OCI-LY1 (cell line): Measurements from ENCODE around the gene OMP.

Source experiments
- H2AFZ ChIP-seq: fragments of 200-600 bp; sonication (generic), shearing (Covaris generic); 2 replicates; pipeline ENCODE4 v1.6.0; 2014; ENCODE audit warnings: antibody characterized with exemption, mild to moderate bottlenecking, low read length
- H3F3A ChIP-seq: fragments of 200-600 bp; sonication (generic), shearing (Covaris generic); 2 replicates; pipeline ENCODE4 v1.6.0; 2014; ENCODE audit warnings: mild to moderate bottlenecking, antibody characterized with exemption, low read length, moderate library complexity; ENCODE audit not compliant: insufficient read depth
- H3K27ac ChIP-seq: fragments of 200-600 bp; sonication (generic); 2 replicates; pipeline ENCODE4 v1.5.1; 2014; ENCODE audit warnings: low read length, mixed run types, mild to moderate bottlenecking, low read depth; ENCODE audit not compliant: poor library complexity, severe bottlenecking
- H3K27me3 ChIP-seq: fragments of 200-600 bp; sonication (generic); 2 replicates; pipeline ENCODE4 v1.6.0; 2014; ENCODE audit warnings: antibody characterized with exemption, mild to moderate bottlenecking, low read length, moderate library complexity; ENCODE audit not compliant: insufficient read depth
- H3K36me3 ChIP-seq: fragments of 200-600 bp; sonication (generic); 2 replicates; pipeline ENCODE4 v1.6.1; 2014; ENCODE audit warnings: mild to moderate bottlenecking, antibody characterized with exemption, low read length, moderate library complexity, mixed read lengths; ENCODE audit not compliant: insufficient read depth
- H3K4me1 ChIP-seq: fragments of 200-600 bp; sonication (generic); 2 replicates; pipeline ENCODE4 v1.5.1; 2014; ENCODE audit warnings: mild to moderate bottlenecking, low read length, moderate library complexity; ENCODE audit not compliant: insufficient read depth, severe bottlenecking
- H3K4me2 ChIP-seq: fragments of 200-600 bp; sonication (generic), shearing (Covaris generic); 2 replicates; pipeline ENCODE4 v1.6.1; 2014; ENCODE audit warnings: low read length
- H3K4me3 ChIP-seq: fragments of 200-600 bp; sonication (generic); 2 replicates; pipeline ENCODE4 v1.5.1; 2014; ENCODE audit warnings: low read length, low read depth, mild to moderate bottlenecking, mixed read lengths; ENCODE audit not compliant: poor library complexity, severe bottlenecking
- H3K79me2 ChIP-seq: fragments of 200-600 bp; shearing (Covaris generic); 2 replicates; pipeline ENCODE4 v1.6.1; 2016; ENCODE audit warnings: mixed run types, low read length, mixed read lengths; ENCODE audit not compliant: insufficient read depth
- H3K9ac ChIP-seq: fragments of 200-600 bp; sonication (generic), shearing (Covaris generic); 2 replicates; pipeline ENCODE4 v1.6.1; 2014; ENCODE audit warnings: mild to moderate bottlenecking, low read length, mixed read lengths
- H3K9me2 ChIP-seq: fragments of 200-600 bp; sonication (generic), shearing (Covaris generic); 2 replicates; pipeline ENCODE4 v1.6.1; 2014; ENCODE audit warnings: low read depth, mild to moderate bottlenecking, low read length, mixed read lengths
- H3K9me3 ChIP-seq: fragments of 200-600 bp; shearing (Covaris generic); 2 replicates; pipeline ENCODE4 v1.6.1; 2014; ENCODE audit warnings: low read length, mixed read lengths
- H4K20me1 ChIP-seq: fragments of 200-600 bp; sonication (generic), shearing (Covaris generic); 2 replicates; pipeline ENCODE4 v1.6.0; 2016; ENCODE audit warnings: mild to moderate bottlenecking, low read length; ENCODE audit not compliant: insufficient read depth
- CTCF ChIP-seq: fragments of 200-600 bp; sonication (generic), shearing (Covaris generic); IDR thresholded peaks from 2 replicates; pipeline ENCODE4 v1.5.1; 2017; ENCODE audit warnings: mild to moderate bottlenecking, antibody characterized with exemption, low read length, moderate library complexity, mixed read lengths
- EZH2 ChIP-seq: fragments of 200-600 bp; sonication (generic), shearing (Covaris generic); IDR thresholded peaks from 2 replicates; pipeline ENCODE4 v1.8.0; 2017; ENCODE audit warnings: borderline replicate concordance, mixed run types, mild to moderate bottlenecking, antibody characterized with exemption, low read length, moderate library complexity, mixed read lengths

The OMP gene

GRCh38 chr11:77112641-77113381 is 10.2 kb downstream of the OMP start:
- no peaks in the 10 kb centered on the region for H3K9me2 ChIP-seq
- H3K4me3 ChIP-seq: no peak overlapping the region
- no peaks in the 10 kb centered on the region for H3F3A ChIP-seq
- TF ChIP-seq EZH2 (no peak), CTCF (no peak)
- no peaks in the 10 kb centered on the region for H3K4me1 ChIP-seq
- no peak overlapping the region for H3K27ac ChIP-seq
- H2AFZ ChIP-seq: no peak overlapping the region
- no peaks in the 10 kb centered on the region for H4K20me1 ChIP-seq
- no peak overlapping the region for H3K4me2 ChIP-seq
- no peak overlapping the region for H3K9ac ChIP-seq
- H3K36me3 ChIP-seq: no peaks in the 10 kb centered on the region
- no peaks in the 10 kb centered on the region for H3K9me3 ChIP-seq
- H3K79me2 ChIP-seq: no peaks in the 10 kb centered on the region
- 0 out of 2 replicates have a peak, but pooled peaks cover 3% of the 10 kb centered on the region for H3K27me3 ChIP-seq

GRCh38 chr11:77113382-77114088 is 10.9 kb downstream of the OMP start:
- Histone ChIP-seq H3K79me2 (no peaks in the 10 kb centered on the region), H3K4me3 (no peak overlapping the region), H3K36me3 (no peaks in the 10 kb centered on the region), H4K20me1 (no peaks in the 10 kb centered on the region), H3K27ac (no peak overlapping the region), H2AFZ (no peak overlapping the region), H3K4me1 (no peaks in the 10 kb centered on the region), H3K9ac (no peak overlapping the region), H3K4me2 (no peak overlapping the region), H3F3A (no peaks in the 10 kb centered on the region), H3K9me2 (no peaks in the 10 kb centered on the region), H3K9me3 (no peaks in the 10 kb centered on the region), H3K27me3 (0 out of 2 replicates have a peak, but pooled peaks cover 3% of the 10 kb centered on the region)
- TF ChIP-seq CTCF (peak; percentile 35; the same call in 1 of the 2 replicates), EZH2 (no peak)

- H3K27ac ChIP-seq: no peak overlapping the region
- TF ChIP-seq CTCF: no peak
- no peak for TF ChIP-seq EZH2
- no peak overlapping the region for H3K9ac ChIP-seq
- no peaks in the 10 kb centered on the region for H3K9me3 ChIP-seq
- no peaks in the 10 kb centered on the region for H3K9me2 ChIP-seq
- no peak overlapping the region for H2AFZ ChIP-seq
- H3K4me3 ChIP-seq: no peak overlapping the region
- H3K4me2 ChIP-seq: no peak overlapping the region
- no peaks in the 10 kb centered on the region for H4K20me1 ChIP-seq
- no peaks in the 10 kb centered on the region for H3K79me2 ChIP-seq
- no peaks in the 10 kb centered on the region for H3F3A ChIP-seq
- H3K4me1 ChIP-seq: no peaks in the 10 kb centered on the region
- H3K27me3 ChIP-seq: 0 out of 2 replicates have a peak, but pooled peaks cover 3% of the 10 kb centered on the region
- H3K36me3 ChIP-seq: no peaks in the 10 kb centered on the region
These were observed 11.4 kb downstream of the OMP start for GRCh38 chr11:77114089-77114463.
